GM23338 (cell line): Measurements from ENCODE around the gene FREY1. TPM values are rescaled to one million over a fixed set of nuclear protein-coding genes. Genes with fewer than 3 reads are reported as not detected.

Experiments used
- ATAC-seq: fragments of 200-7000 bp; cut with Tn5 transposase; 3 replicates; pipeline ENCODE4 v1.9.1; 2020
- DNase-seq: peaks from one replicate; pipeline ENCODE4 v3.0.0-alpha.2; 2015; ENCODE audit warnings: low spot score
- H2AFZ ChIP-seq: fragments of 200-600 bp; sonication (generic); 2 replicates; pipeline ENCODE4 v1.8.0; 2016; ENCODE audit warnings: antibody characterized with exemption, mild to moderate bottlenecking, moderate library complexity
- H3F3A ChIP-seq: fragments of 200-600 bp; sonication (generic); replicated peaks from 2 replicates; pipeline ENCODE4 v1.8.0; 2017; ENCODE audit warnings: antibody characterized with exemption, mixed run types, low read depth
- H3K27ac ChIP-seq: fragments of 200-600 bp; sonication (generic); 2 replicates; pipeline ENCODE4 v1.6.1; 2016; ENCODE audit warnings: low read depth
- H3K27me3 ChIP-seq: fragments of 200-600 bp; sonication (generic); 2 replicates; pipeline ENCODE4 v1.8.0; 2016; ENCODE audit warnings: mild to moderate bottlenecking, mixed run types, moderate library complexity; ENCODE audit not compliant: insufficient read depth
- H3K36me3 ChIP-seq: fragments of 200-600 bp; sonication (generic); 2 replicates; pipeline ENCODE4 v1.8.0; 2016; ENCODE audit warnings: mild to moderate bottlenecking; ENCODE audit not compliant: insufficient read depth
- H3K4me1 ChIP-seq: fragments of 200-600 bp; sonication (generic); 2 replicates; pipeline ENCODE4 v1.8.0; 2016; ENCODE audit warnings: mild to moderate bottlenecking, moderate library complexity; ENCODE audit not compliant: insufficient read depth
- H3K4me2 ChIP-seq: fragments of 200-600 bp; sonication (generic); 2 replicates; pipeline ENCODE4 v1.7.1; 2017; ENCODE audit warnings: mixed run types
- H3K4me3 ChIP-seq: fragments of 200-600 bp; sonication (generic); 2 replicates; pipeline ENCODE4 v1.6.1; 2016; ENCODE audit warnings: mixed run types
- H3K79me2 ChIP-seq: fragments of 200-600 bp; sonication (generic); replicated peaks from 2 replicates; pipeline ENCODE4 v1.8.0; 2017; ENCODE audit warnings: mild to moderate bottlenecking; ENCODE audit not compliant: insufficient read depth
- H3K9me2 ChIP-seq: fragments of 200-600 bp; sonication (generic); 2 replicates; pipeline ENCODE4 v1.8.0; 2017; ENCODE audit not compliant: insufficient read depth
- H4K20me1 ChIP-seq: fragments of 200-600 bp; sonication (generic); replicated peaks from 2 replicates; pipeline ENCODE4 v1.8.0; 2017; ENCODE audit warnings: mild to moderate bottlenecking; ENCODE audit not compliant: insufficient read depth
- H3K27ac Mint-ChIP-seq: 2 replicates; pipeline ENCODE4 v1.8.0; 2020; ENCODE audit warnings: inconsistent platforms, mild to moderate bottlenecking, moderate library complexity, mixed read lengths
- H3K27me3 Mint-ChIP-seq: 3 replicates; pipeline ENCODE4 v1.8.0; 2022; ENCODE audit warnings: low read depth, mild to moderate bottlenecking, moderate library complexity, mixed read lengths, inconsistent platforms; ENCODE audit not compliant: insufficient read depth, poor library complexity
- H3K36me3 Mint-ChIP-seq: 3 replicates; pipeline ENCODE4 v1.8.0; 2021; ENCODE audit warnings: low read depth, mild to moderate bottlenecking, inconsistent platforms, moderate library complexity, mixed read lengths
- H3K4me1 Mint-ChIP-seq: 3 replicates; pipeline ENCODE4 v1.8.0; 2020; ENCODE audit warnings: mild to moderate bottlenecking, inconsistent platforms, mixed read lengths
- H3K4me3 Mint-ChIP-seq: 3 replicates; pipeline ENCODE4 v1.8.0; 2021; ENCODE audit warnings: moderate library complexity, mild to moderate bottlenecking, inconsistent platforms, mixed read lengths
- H3K9me3 Mint-ChIP-seq: 3 replicates; pipeline ENCODE4 v1.8.0; 2020; ENCODE audit warnings: moderate library complexity, mild to moderate bottlenecking, inconsistent platforms, mixed read lengths
- EZH2phosphoT487 ChIP-seq: fragments of 200-600 bp; sonication (generic); IDR thresholded peaks from one replicate; pipeline ENCODE4 v1.8.1; 2018; ENCODE audit warnings: antibody characterized with exemption; ENCODE audit not compliant: unreplicated experiment
- JUNB ChIP-seq: IDR thresholded peaks from one replicate; pipeline ENCODE4 v1.6.1; 2016; ENCODE audit warnings: antibody characterized with exemption; ENCODE audit not compliant: unreplicated experiment
- NANOG ChIP-seq: IDR thresholded peaks from 2 replicates; pipeline ENCODE4 v1.6.1; 2016; ENCODE audit warnings: antibody characterized with exemption, borderline replicate concordance
- ZNF331 ChIP-seq: fragments of 250-450 bp; sonication (Bioruptor Pico); IDR thresholded peaks from 2 replicates; pipeline ENCODE4 v1.5.0; 2020; ENCODE audit warnings: low read depth, mild to moderate bottlenecking, moderate library complexity
- polyA plus RNA-seq: library from polyadenylated mRNA; unstranded; fragments of >200 nt; fragmentation: Nextera tagmentation; extraction: Ambion mirVana; gene quantifications from 2 replicates; pipeline ENCODE4 v1.2.1, GENCODE V29; 2016
- total RNA-seq: library from RNA; depleted of rRNA; stranded (reverse); fragments of >200 nt; shearing (Covaris generic); gene quantifications from 2 replicates; pipeline ENCODE4 v1.2.3, GENCODE V29; 2014
- TF ChIP-seq, protein P1 (sequence below): fragments of 250-450 bp; sonication (Bioruptor Pico); IDR thresholded peaks from 2 replicates; pipeline ENCODE4 v1.5.0; 2020; ENCODE audit warnings: mild to moderate bottlenecking, moderate library complexity
- TF ChIP-seq, protein P2 (sequence below): IDR thresholded peaks from 2 replicates; pipeline ENCODE4 v1.6.1; 2016; ENCODE audit warnings: antibody characterized with exemption
- TF ChIP-seq, protein P3 (sequence below): IDR thresholded peaks from one replicate; pipeline ENCODE4 v1.6.1; 2018; ENCODE audit warnings: antibody characterized with exemption; ENCODE audit not compliant: unreplicated experiment

The FREY1 gene
- total and polyA plus RNA-seq, 2 experiments from 2014 or later, result 1.1 TPM; not detected in 1

DNA sequence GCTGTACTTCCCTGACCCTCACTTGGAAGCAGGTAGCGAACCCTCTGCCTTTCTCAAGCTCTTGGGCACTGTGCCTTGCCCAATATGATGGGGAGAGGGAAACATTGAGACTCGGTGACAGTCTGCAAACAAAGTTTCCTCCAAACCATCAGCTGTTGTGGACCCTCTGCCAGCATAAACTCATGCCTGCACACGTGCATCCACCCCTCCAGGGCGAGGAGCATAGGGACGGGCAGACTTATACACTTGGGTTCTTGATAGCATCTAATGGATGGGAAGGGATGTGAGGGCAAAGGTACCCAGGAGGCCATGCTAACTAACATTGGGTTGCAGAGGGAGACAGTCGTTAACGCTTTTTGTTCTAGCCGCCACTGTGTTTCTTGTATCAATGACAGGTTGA lies 29.9 kb downstream of the FREY1 start:
- DNase-seq (no peak), ATAC-seq (no peak)
- Histone ChIP-seq H3K27ac (no peak overlapping the region), H3K27me3 (no peaks in the 10 kb centered on the region), H3F3A (peaks cover 4% of the 10 kb centered on the region; the same call in 1 of the 2 replicates), H3K4me1 (peaks cover 19% of the 10 kb centered on the region), H3K36me3 (no peaks in the 10 kb centered on the region), H3K9me2 (no peaks in the 10 kb centered on the region), H3K4me3 (no peak overlapping the region), H3K4me2 (no peak overlapping the region), H3K79me2 (no peaks in the 10 kb centered on the region), H2AFZ (no peak overlapping the region), H4K20me1 (no peaks in the 10 kb centered on the region)
- TF ChIP-seq, protein P1, sequence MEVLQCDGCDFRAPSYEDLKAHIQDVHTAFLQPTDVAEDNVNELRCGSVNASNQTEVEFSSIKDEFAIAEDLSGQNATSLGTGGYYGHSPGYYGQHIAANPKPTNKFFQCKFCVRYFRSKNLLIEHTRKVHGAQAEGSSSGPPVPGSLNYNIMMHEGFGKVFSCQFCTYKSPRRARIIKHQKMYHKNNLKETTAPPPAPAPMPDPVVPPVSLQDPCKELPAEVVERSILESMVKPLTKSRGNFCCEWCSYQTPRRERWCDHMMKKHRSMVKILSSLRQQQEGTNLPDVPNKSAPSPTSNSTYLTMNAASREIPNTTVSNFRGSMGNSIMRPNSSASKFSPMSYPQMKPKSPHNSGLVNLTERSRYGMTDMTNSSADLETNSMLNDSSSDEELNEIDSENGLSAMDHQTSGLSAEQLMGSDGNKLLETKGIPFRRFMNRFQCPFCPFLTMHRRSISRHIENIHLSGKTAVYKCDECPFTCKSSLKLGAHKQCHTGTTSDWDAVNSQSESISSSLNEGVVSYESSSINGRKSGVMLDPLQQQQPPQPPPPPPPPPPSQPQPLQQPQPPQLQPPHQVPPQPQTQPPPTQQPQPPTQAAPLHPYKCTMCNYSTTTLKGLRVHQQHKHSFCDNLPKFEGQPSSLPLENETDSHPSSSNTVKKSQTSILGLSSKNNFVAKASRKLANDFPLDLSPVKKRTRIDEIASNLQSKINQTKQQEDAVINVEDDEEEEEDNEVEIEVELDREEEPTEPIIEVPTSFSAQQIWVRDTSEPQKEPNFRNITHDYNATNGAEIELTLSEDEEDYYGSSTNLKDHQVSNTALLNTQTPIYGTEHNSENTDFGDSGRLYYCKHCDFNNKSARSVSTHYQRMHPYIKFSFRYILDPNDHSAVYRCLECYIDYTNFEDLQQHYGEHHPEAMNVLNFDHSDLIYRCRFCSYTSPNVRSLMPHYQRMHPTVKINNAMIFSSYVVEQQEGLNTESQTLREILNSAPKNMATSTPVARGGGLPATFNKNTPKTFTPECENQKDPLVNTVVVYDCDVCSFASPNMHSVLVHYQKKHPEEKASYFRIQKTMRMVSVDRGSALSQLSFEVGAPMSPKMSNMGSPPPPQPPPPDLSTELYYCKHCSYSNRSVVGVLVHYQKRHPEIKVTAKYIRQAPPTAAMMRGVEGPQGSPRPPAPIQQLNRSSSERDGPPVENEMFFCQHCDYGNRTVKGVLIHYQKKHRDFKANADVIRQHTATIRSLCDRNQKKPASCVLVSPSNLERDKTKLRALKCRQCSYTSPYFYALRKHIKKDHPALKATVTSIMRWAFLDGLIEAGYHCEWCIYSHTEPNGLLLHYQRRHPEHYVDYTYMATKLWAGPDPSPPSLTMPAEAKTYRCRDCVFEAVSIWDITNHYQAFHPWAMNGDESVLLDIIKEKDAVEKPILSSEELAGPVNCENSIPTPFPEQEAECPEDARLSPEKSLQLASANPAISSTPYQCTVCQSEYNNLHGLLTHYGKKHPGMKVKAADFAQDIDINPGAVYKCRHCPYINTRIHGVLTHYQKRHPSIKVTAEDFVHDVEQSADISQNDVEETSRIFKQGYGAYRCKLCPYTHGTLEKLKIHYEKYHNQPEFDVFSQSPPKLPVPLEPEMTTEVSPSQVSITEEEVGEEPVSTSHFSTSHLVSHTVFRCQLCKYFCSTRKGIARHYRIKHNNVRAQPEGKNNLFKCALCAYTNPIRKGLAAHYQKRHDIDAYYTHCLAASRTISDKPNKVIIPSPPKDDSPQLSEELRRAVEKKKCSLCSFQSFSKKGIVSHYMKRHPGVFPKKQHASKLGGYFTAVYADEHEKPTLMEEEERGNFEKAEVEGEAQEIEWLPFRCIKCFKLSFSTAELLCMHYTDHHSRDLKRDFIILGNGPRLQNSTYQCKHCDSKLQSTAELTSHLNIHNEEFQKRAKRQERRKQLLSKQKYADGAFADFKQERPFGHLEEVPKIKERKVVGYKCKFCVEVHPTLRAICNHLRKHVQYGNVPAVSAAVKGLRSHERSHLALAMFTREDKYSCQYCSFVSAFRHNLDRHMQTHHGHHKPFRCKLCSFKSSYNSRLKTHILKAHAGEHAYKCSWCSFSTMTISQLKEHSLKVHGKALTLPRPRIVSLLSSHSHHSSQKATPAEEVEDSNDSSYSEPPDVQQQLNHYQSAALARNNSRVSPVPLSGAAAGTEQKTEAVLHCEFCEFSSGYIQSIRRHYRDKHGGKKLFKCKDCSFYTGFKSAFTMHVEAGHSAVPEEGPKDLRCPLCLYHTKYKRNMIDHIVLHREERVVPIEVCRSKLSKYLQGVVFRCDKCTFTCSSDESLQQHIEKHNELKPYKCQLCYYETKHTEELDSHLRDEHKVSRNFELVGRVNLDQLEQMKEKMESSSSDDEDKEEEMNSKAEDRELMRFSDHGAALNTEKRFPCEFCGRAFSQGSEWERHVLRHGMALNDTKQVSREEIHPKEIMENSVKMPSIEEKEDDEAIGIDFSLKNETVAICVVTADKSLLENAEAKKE (CRISPR knock-in tag), result no peak
- TF ChIP-seq, protein P2, sequence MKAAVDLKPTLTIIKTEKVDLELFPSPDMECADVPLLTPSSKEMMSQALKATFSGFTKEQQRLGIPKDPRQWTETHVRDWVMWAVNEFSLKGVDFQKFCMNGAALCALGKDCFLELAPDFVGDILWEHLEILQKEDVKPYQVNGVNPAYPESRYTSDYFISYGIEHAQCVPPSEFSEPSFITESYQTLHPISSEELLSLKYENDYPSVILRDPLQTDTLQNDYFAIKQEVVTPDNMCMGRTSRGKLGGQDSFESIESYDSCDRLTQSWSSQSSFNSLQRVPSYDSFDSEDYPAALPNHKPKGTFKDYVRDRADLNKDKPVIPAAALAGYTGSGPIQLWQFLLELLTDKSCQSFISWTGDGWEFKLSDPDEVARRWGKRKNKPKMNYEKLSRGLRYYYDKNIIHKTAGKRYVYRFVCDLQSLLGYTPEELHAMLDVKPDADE, result no peak
- TF ChIP-seq EZH2phosphoT487 (no peak), ZNF331 (CRISPR knock-in tag) (no peak), JUNB (no peak), NANOG (no peak)
- TF ChIP-seq, protein P3, sequence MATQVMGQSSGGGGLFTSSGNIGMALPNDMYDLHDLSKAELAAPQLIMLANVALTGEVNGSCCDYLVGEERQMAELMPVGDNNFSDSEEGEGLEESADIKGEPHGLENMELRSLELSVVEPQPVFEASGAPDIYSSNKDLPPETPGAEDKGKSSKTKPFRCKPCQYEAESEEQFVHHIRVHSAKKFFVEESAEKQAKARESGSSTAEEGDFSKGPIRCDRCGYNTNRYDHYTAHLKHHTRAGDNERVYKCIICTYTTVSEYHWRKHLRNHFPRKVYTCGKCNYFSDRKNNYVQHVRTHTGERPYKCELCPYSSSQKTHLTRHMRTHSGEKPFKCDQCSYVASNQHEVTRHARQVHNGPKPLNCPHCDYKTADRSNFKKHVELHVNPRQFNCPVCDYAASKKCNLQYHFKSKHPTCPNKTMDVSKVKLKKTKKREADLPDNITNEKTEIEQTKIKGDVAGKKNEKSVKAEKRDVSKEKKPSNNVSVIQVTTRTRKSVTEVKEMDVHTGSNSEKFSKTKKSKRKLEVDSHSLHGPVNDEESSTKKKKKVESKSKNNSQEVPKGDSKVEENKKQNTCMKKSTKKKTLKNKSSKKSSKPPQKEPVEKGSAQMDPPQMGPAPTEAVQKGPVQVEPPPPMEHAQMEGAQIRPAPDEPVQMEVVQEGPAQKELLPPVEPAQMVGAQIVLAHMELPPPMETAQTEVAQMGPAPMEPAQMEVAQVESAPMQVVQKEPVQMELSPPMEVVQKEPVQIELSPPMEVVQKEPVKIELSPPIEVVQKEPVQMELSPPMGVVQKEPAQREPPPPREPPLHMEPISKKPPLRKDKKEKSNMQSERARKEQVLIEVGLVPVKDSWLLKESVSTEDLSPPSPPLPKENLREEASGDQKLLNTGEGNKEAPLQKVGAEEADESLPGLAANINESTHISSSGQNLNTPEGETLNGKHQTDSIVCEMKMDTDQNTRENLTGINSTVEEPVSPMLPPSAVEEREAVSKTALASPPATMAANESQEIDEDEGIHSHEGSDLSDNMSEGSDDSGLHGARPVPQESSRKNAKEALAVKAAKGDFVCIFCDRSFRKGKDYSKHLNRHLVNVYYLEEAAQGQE, result no peak
- Mint-ChIP-seq H3K4me3 (no peak overlapping the region), H3K4me1 (peaks cover 27% of the 10 kb centered on the region), H3K36me3 (no peaks in the 10 kb centered on the region; the same call in 2 of the 3 replicates), H3K9me3 (no peaks in the 10 kb centered on the region), H3K27me3 (peaks cover 6% of the 10 kb centered on the region), H3K27ac (peak overlapping the region; percentile 19; the same call in 1 of the 2 replicates)
